HepG2 (cell line): ENCODE data around the gene B4GALT3. TPM values are rescaled to one million over a fixed set of nuclear protein-coding genes. Genes with fewer than 3 reads are reported as not detected.

Experiments
- CBX5 ChIP-seq: sonication (generic); formaldehyde crosslinking; IDR thresholded peaks from 2 replicates; pipeline ENCODE4 v1.4.0; 2020; ENCODE audit warnings: missing genetic modification reagents, borderline replicate concordance
- CCAR2 ChIP-seq: fragments of 200-400 bp; formaldehyde crosslinking; optimal IDR thresholded peaks from 2 replicates; pipeline ENCODE3; 2018; ENCODE audit warnings: low read depth, mild to moderate bottlenecking, low read length, moderate library complexity
- FLYWCH1 ChIP-seq: sonication (generic); formaldehyde crosslinking; IDR thresholded peaks from 2 replicates; pipeline ENCODE4 v1.8.1; 2023; ENCODE audit warnings: mild to moderate bottlenecking, missing genetic modification reagents
- HOXA9 ChIP-seq: sonication (generic); formaldehyde crosslinking; IDR thresholded peaks from 2 replicates; pipeline ENCODE4 v1.8.1; 2022; ENCODE audit warnings: missing genetic modification reagents, mild to moderate bottlenecking, moderate library complexity, borderline replicate concordance
- IRF2 ChIP-seq: IDR thresholded peaks from 2 replicates; pipeline ENCODE4 v1.6.1; 2018; ENCODE audit warnings: missing genetic modification reagents, missing compliant biosample characterization
- JARID2 ChIP-seq: sonication (generic); formaldehyde crosslinking; IDR thresholded peaks from 2 replicates; pipeline ENCODE4 v1.8.1; 2023; ENCODE audit warnings: missing genetic modification reagents, inconsistent platforms; ENCODE audit not compliant: insufficient replicate concordance
- NFIC ChIP-seq: IDR thresholded peaks from 2 replicates; pipeline ENCODE4 v1.6.1; 2012; ENCODE audit warnings: mild to moderate bottlenecking, low read length, inconsistent platforms
- PAF1 ChIP-seq: IDR thresholded peaks from 2 replicates; pipeline ENCODE4 v1.6.1; 2016; ENCODE audit warnings: missing genetic modification reagents, missing compliant biosample characterization
- RXRA ChIP-seq: sonication (generic); formaldehyde crosslinking; IDR thresholded peaks from 2 replicates; pipeline ENCODE4 v1.5.1; 2020; ENCODE audit warnings: missing genetic modification reagents
- SALL1 ChIP-seq: sonication (generic); formaldehyde crosslinking; IDR thresholded peaks from 2 replicates; pipeline ENCODE4 v1.8.0; 2022; ENCODE audit warnings: mild to moderate bottlenecking, missing genetic modification reagents
- SPEN ChIP-seq: sonication (generic); formaldehyde crosslinking; IDR thresholded peaks from 2 replicates; pipeline ENCODE4 v1.5.1; 2020; ENCODE audit warnings: low read depth, mild to moderate bottlenecking, missing genetic modification reagents
- SYNCRIP ChIP-seq: fragments of 200-400 bp; formaldehyde crosslinking; IDR thresholded peaks from 2 replicates; pipeline ENCODE4 v1.6.1; 2018; ENCODE audit warnings: mild to moderate bottlenecking, low read depth, low read length; ENCODE audit not compliant: insufficient read depth
- TOE1 ChIP-seq: sonication (generic); formaldehyde crosslinking; IDR thresholded peaks from 2 replicates; pipeline ENCODE4 v1.4.0; 2020; ENCODE audit warnings: mild to moderate bottlenecking, missing genetic modification reagents
- XRCC5 ChIP-seq: fragments of 200-400 bp; formaldehyde crosslinking; optimal IDR thresholded peaks from 2 replicates; pipeline ENCODE3; 2017; ENCODE audit warnings: mild to moderate bottlenecking, low read length
- ZFX ChIP-seq: sonication (generic); formaldehyde crosslinking; IDR thresholded peaks from 2 replicates; pipeline ENCODE4 v1.4.0; 2020; ENCODE audit warnings: mild to moderate bottlenecking, low read depth, missing genetic modification reagents, moderate library complexity
- ZMYM4 ChIP-seq: sonication (generic); formaldehyde crosslinking; IDR thresholded peaks from 2 replicates; pipeline ENCODE4 v1.8.1; 2023; ENCODE audit warnings: mild to moderate bottlenecking, missing genetic modification reagents
- ZNF180 ChIP-seq: sonication (generic); formaldehyde crosslinking; IDR thresholded peaks from 2 replicates; pipeline ENCODE4 v1.4.0; 2020; ENCODE audit warnings: low read depth, missing genetic modification reagents, borderline replicate concordance
- ZNF331 ChIP-seq: sonication (generic); formaldehyde crosslinking; IDR thresholded peaks from 2 replicates; pipeline ENCODE4 v1.4.0; 2020; ENCODE audit warnings: missing genetic modification reagents
- polyA plus RNA-seq, 8 experiments: library from polyadenylated mRNA; depleted of rRNA in 3 of 8; stranded (reverse) in 7 of 8; unstranded in 1 of 8; fragments of >200 nt; fragmentation: Illumina TruSeq in 4 of 8; extraction: Trizol in 4 of 8; gene quantifications; 2 replicates each; pipeline versions ENCODE4 v1.2.1 to v1.2.3, GENCODE V29; 2011 to 2016; ENCODE audit warnings: low read depth in 4 of 8, missing spikeins in 1 of 8, mixed read lengths in 1 of 8; ENCODE audit not compliant: insufficient read depth in 1 of 8
- total RNA-seq, 5 experiments: library from RNA; depleted of rRNA; stranded (reverse); fragments of >200 nt; fragmentation: Illumina TruSeq; extraction: Trizol; gene quantifications; 2 replicates each; pipeline ENCODE4 v1.2.3, GENCODE V29; 2016; ENCODE audit warnings: low read depth in 1 of 5
- TF ChIP-seq, protein P1 (sequence below): sonication (generic); formaldehyde crosslinking; IDR thresholded peaks from 2 replicates; pipeline ENCODE4 v1.5.0; 2020; ENCODE audit warnings: missing genetic modification reagents, mild to moderate bottlenecking, borderline replicate concordance
- TF ChIP-seq, protein P2 (sequence below): IDR thresholded peaks from 2 replicates; pipeline ENCODE4 v1.4.0; 2020; ENCODE audit warnings: mild to moderate bottlenecking, missing genetic modification reagents
- TF ChIP-seq, protein P3 (sequence below): IDR thresholded peaks from 2 replicates; pipeline ENCODE4 v1.6.1; 2016; ENCODE audit warnings: missing genetic modification reagents, missing compliant biosample characterization
- TF ChIP-seq, protein P4 (sequence below): sonication (generic); formaldehyde crosslinking; conservative IDR thresholded peaks from 2 replicates; pipeline ENCODE4 v1.4.0; 2020; ENCODE audit warnings: mild to moderate bottlenecking, missing genetic modification reagents, moderate library complexity

Gene B4GALT3
- total and polyA plus RNA-seq, 2 of the 13 experiments (the other 11 are each of a cell fraction or from before 2014, with no cell fraction given) = 35.6 to 40.4 TPM

DNA sequence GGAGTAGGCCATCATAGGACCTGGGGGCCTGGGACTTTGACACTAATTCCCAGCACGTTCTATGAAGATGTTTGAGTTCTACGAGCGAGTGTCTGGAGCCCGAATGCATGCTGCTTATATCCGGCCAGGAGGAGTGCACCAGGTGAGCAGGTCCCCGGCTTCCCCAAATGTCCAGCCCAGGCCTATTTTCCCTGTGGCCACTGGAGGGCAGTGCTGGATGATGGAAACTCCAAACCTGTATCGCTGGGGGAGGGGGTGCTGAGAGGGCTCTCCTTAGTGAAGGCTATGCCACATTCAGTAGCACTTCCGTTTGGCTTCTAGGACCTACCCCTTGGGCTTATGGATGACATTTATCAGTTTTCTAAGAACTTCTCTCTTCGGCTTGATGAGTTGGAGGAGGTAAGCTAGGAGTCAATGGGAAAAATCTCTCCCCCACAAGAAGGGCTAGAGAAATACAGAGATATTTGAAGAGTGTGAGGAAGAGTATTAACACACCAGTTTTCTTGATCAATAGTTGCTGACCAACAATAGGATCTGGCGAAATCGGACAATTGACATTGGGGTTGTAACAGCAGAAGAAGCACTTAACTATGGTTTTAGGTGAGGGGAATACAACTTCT lies 32.6 kb upstream of the B4GALT3 start (continued):
- TF ChIP-seq ZMYM4 (CRISPR knock-in tag) (peak; percentile 23; the same call in 1 of the 2 replicates), NFIC (no peak), JARID2 (CRISPR knock-in tag) (no peak), CBX5 (CRISPR knock-in tag) (peak; percentile 52; the same call in 1 of the 2 replicates), CCAR2 (peak; percentile 28), SPEN (CRISPR knock-in tag) (0 out of 2 replicates have a peak, but pooled peaks have one; percentile 9), PAF1 (CRISPR knock-in tag) (no peak), ZNF180 (CRISPR knock-in tag) (no peak), HOXA9 (no peak), XRCC5 (peak; percentile 56), ZNF331 (CRISPR knock-in tag) (peak; percentile 57; the same call in 1 of the 2 replicates), ZFX (CRISPR knock-in tag) (peak; percentile 42; the same call in 1 of the 2 replicates), SALL1 (CRISPR knock-in tag) (peak; percentile 52; the same call in 1 of the 2 replicates), FLYWCH1 (CRISPR knock-in tag) (no peak), TOE1 (CRISPR knock-in tag) (no peak), RXRA (CRISPR knock-in tag) (no peak; the same call in 1 of the 2 replicates), IRF2 (CRISPR knock-in tag) (0 out of 2 replicates have a peak, but pooled peaks have one; percentile 37), SYNCRIP (no peak)
- TF ChIP-seq, protein P1, sequence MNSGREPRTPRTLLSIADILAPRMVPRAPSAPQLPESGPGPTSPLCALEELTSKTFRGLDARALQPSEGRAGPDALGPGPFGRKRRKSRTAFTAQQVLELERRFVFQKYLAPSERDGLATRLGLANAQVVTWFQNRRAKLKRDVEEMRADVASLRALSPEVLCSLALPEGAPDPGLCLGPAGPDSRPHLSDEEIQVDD (CRISPR knock-in tag) = no peak
- TF ChIP-seq, protein P2, sequence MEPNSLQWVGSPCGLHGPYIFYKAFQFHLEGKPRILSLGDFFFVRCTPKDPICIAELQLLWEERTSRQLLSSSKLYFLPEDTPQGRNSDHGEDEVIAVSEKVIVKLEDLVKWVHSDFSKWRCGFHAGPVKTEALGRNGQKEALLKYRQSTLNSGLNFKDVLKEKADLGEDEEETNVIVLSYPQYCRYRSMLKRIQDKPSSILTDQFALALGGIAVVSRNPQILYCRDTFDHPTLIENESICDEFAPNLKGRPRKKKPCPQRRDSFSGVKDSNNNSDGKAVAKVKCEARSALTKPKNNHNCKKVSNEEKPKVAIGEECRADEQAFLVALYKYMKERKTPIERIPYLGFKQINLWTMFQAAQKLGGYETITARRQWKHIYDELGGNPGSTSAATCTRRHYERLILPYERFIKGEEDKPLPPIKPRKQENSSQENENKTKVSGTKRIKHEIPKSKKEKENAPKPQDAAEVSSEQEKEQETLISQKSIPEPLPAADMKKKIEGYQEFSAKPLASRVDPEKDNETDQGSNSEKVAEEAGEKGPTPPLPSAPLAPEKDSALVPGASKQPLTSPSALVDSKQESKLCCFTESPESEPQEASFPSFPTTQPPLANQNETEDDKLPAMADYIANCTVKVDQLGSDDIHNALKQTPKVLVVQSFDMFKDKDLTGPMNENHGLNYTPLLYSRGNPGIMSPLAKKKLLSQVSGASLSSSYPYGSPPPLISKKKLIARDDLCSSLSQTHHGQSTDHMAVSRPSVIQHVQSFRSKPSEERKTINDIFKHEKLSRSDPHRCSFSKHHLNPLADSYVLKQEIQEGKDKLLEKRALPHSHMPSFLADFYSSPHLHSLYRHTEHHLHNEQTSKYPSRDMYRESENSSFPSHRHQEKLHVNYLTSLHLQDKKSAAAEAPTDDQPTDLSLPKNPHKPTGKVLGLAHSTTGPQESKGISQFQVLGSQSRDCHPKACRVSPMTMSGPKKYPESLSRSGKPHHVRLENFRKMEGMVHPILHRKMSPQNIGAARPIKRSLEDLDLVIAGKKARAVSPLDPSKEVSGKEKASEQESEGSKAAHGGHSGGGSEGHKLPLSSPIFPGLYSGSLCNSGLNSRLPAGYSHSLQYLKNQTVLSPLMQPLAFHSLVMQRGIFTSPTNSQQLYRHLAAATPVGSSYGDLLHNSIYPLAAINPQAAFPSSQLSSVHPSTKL (CRISPR knock-in tag) = peak; percentile 42; the same call in 1 of the 2 replicates
- TF ChIP-seq, protein P3, sequence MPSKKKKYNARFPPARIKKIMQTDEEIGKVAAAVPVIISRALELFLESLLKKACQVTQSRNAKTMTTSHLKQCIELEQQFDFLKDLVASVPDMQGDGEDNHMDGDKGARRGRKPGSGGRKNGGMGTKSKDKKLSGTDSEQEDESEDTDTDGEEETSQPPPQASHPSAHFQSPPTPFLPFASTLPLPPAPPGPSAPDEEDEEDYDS = 0 out of 2 replicates have a peak, but pooled peaks have one; percentile 24
- TF ChIP-seq, protein P4, sequence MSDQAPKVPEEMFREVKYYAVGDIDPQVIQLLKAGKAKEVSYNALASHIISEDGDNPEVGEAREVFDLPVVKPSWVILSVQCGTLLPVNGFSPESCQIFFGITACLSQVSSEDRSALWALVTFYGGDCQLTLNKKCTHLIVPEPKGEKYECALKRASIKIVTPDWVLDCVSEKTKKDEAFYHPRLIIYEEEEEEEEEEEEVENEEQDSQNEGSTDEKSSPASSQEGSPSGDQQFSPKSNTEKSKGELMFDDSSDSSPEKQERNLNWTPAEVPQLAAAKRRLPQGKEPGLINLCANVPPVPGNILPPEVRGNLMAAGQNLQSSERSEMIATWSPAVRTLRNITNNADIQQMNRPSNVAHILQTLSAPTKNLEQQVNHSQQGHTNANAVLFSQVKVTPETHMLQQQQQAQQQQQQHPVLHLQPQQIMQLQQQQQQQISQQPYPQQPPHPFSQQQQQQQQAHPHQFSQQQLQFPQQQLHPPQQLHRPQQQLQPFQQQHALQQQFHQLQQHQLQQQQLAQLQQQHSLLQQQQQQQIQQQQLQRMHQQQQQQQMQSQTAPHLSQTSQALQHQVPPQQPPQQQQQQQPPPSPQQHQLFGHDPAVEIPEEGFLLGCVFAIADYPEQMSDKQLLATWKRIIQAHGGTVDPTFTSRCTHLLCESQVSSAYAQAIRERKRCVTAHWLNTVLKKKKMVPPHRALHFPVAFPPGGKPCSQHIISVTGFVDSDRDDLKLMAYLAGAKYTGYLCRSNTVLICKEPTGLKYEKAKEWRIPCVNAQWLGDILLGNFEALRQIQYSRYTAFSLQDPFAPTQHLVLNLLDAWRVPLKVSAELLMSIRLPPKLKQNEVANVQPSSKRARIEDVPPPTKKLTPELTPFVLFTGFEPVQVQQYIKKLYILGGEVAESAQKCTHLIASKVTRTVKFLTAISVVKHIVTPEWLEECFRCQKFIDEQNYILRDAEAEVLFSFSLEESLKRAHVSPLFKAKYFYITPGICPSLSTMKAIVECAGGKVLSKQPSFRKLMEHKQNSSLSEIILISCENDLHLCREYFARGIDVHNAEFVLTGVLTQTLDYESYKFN (CRISPR knock-in tag) = peak; percentile 44; the same call in 1 of the 2 replicates
